ENCODE measurements around the gene PDIA5. TPM values are rescaled to one million over a fixed set of nuclear protein-coding genes. Genes with fewer than 3 reads are reported as not detected.
"Not testable (repeated sequence)": the region's sequence is repeated elsewhere in the genome, so short reads cannot be mapped to it uniquely, and the experiment has no call there.

PDIA5 gene
- polyA plus RNA-seq, 1 donor = 32.4 TPM

GRCh38 chr3:123090728-123091531, 24.1 kb downstream of the PDIA5 start:
- DNase-seq = no peak

DNA sequence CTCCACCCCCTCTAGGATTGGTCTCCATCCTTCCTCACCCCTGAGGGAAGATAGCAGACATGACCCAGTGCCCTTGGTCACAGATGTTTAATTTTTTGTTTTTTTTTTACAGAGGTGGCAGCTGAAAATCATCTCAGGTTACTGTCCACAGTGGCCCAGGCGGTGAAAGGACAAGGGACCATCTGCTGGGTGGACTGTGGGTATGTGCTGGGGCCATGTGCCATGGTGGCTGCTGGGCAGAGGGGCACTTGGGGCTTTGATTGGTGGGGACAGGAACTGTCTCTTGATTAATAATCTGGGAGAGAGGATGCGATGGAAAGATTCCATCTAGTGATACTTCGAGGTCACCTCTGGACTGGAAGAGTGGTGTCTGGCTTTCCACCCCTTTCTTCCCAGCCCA, 25.4 kb downstream of the PDIA5 start:
- no peak for DNase-seq

- no peak for DNase-seq
Observed at GRCh38 chr3:123093696-123094095, 26.9 kb downstream of the PDIA5 start.

- no peak for DNase-seq
Observed at GRCh38 chr3:123094516-123095313, 27.9 kb downstream of the PDIA5 start.

GRCh38 chr3:123096126-123096525, 29.3 kb downstream of the PDIA5 start:
- DNase-seq = no peak

DNA sequence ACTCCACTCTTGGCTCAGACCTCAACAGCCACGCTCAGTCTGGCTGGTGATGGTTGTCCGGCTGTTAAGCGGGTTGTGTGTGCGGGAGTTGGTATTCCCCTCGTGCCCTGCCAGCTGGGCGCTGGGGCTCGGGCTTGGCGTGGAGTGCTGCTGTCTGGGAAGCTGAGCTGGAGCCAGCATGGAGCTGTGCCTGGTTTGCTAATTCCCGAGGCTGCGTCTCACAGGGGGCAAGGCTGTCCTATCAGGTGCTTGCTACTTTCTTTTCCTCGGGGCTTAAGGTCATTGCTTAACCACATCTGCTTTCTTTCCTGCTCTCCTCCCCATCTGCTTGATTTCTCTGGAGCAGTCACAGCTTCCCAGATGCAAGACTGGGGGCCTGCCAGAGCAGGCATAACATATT, 29.9 kb downstream of the PDIA5 start:
- no peak for DNase-seq

DNA sequence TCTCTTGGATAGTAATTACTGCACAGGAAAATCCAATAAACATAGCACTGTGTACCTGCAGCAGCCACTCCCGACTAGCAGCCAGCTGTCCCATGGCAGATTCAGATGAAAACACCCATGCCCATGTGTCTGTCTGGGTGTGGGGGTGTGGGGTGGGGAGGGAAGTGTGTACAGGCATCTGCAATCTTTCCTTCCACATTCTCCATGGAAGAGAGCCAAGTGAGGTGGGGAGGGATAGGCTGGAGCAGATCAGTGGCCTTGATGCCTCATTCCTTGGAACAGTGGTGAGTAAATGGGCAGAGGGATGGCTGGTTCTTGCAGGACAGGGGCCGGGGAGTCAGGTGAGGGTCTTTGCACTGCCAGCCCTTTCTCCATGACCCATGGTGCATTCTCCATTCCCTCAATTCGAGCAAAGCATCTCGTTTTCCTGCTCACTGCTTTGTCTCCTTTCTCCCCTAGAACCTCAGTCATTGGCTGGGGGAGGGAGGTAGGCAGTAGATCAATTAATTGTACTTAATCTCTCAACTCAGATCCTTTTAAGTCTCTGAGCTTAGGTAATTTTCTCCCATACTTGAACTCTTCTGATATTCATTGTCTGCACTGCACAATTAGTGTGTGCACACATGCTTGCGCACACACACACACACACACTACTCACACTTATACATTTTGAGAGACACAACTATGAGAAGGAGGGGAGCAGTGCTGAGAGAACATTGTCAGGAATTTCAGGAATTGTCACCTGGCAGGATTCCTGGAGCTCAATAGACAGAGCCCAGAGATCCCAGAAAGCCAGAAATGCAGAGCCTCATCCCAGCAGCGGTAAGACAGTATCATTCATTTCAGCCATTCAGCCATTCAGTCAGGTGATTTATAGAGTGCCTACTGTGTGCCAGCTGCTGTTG, 31.9 kb downstream of the PDIA5 start:
- no peak for DNase-seq

DNA sequence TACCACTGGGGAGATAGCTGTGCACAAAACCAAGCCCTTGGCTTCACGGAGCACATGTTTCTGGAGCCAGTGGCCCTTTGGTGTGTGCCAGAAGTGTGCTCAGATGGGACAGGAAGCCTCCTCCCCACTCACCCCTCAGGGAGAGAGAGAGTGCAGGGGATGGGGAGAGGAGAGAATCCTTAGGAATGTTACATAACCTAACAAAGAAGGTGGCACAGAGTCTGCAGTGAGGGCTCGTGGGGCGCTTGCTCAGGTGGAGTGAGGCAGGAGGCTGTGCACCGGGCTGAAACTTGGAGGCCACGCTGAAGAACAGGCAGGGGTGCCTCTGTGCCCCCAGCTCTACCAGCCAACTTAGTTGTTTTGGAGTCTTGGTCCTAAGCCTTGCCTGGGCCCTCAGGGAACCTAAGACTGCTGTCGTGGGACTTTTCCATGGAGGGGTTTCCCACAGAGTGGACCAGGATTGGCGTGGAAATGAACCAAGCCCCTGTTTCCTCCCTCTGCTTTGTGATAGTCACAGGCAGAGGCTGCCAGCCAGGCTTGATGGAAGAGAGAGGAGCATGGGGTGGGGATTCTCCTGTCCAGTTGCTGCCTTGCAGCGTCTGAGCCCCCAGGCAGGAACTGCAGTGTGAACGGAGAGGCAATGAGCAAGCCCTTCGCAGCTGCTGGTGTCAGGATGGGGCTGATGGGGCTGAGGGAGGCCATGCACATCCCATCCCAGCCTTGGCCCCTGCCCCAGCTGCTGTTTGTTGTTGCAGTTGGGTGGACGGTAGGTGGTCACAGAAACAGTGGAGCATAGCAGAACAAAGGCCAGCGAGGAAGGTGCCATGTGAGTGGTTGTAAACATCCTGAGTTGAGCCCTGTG, 32.7 kb downstream of the PDIA5 start:
- no peak for DNase-seq

DNA sequence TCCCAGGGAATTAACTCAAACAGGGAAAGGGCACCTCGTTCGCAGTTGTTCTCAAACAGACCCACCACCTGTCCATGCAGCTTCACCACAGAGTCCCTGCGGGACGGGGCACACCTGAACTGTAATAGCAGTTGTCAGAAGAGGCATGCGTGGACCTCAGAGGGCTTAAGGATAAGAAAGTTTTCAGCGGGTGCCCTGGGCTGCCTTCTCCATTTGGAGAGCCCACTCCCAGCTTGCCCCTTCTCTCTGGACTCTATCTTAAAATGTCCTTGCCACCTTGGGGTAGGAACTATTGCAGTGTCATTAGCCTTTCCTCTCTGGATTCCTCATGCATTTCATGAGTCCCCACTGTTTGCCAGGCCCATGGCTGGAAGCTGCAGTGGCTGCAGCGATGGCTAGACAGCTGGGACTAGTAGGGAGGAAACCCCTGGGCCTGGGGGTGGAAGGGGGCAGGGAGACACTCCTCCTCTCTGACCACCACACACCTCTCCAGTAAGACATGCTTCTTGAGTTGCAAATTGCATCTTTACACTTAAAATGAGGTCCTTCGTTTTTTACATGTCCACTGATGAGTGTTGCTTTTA, 33.5 kb downstream of the PDIA5 start:
- no peak for DNase-seq

- no peak for DNase-seq
Observed at GRCh38 chr3:123102249-123102648, 35.4 kb downstream of the PDIA5 start.

- DNase-seq = no peak
Observed at GRCh38 chr3:123102826-123103225, 36.0 kb downstream of the PDIA5 start.

GRCh38 chr3:123104550-123104949, 37.7 kb downstream of the PDIA5 start:
- no peak for DNase-seq

GRCh38 chr3:123105201-123106189, 38.7 kb downstream of the PDIA5 start:
- peak; percentile 71 for DNase-seq

DNA sequence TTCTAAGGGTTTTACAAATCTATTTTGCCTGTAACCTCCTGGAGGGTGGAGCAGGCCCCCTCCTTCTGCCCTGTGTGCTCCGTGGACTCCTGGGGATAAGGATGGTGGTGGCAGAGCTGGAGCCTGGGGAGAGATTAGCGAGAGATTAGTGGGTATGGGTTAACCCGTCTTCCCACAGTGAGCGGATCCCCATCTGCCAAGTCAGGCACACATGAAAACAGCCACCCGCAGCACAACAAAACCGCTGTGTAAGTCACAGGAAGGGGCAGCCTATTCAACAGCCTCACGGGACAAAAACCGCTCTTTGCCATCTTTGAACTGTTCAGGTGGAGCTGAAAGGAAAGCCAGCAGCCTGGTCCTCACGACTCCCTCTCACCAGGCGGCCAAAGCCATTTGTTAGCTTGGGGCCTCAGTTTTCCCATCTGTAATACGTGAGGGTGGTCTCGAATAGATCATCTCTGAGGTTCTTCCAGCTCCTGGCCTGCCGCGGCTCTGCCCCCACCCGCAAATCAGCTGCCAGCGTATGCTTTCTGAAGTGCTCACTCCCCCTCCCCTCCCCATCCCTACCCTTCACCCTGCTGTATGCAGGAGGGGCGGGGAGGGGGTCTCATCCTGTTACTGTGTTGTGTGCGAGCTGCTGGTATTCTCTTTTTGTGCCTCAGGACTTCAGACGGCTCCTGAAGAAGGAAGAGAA, 43.6 kb downstream of the PDIA5 start:
- no peak for DNase-seq

DNA sequence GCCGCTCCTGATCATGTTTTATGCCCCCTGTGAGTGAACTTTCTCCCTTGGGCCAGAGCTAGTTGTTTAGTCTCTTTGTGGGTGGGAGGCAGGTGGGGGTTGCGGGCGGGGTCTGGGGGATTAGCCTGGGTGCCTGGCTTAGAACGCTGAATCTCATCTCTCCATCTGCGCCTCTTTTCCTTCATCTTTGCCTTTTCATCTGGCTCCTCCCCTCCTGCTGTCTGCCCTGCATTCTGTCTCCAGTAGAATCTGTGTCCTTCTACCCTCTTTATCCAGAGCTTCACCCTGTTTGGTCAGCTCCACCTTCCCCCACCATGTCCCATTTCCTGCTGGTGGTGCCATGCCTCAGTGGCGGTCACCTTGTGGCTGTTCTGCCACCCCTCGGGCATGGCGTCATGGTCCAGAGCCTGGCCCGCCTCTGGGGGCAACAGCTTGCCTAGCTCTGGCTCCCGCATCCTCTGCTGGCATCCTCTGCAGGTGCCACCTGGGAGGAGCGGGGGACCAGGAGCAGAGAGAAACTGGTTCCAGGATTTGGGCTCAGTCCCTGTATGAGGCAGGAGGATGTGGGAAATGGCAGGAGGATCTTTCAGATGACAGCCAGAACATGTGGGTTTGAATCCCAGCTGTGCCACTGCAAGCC, 44.3 kb downstream of the PDIA5 start:
- no peak for DNase-seq

DNA sequence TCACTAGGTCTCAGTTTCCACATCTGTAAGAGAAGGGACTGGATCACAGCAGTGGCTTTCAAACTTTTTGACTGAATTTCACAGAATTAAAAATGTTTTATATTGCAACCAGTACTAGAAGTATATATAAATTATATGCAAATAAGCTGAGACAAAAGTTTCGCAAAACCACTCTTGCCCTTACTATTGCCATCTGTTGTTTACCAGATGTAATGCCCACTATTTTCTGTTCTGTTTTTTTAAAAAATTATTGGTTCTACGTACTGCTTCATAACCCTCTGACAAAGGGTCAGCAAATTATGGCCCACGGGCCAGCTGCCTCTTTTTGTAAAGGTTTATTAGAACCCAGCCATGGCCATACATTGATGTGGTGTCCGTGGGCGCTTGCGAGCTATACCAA, 44.8 kb downstream of the PDIA5 start:
- no peak for DNase-seq

DNA sequence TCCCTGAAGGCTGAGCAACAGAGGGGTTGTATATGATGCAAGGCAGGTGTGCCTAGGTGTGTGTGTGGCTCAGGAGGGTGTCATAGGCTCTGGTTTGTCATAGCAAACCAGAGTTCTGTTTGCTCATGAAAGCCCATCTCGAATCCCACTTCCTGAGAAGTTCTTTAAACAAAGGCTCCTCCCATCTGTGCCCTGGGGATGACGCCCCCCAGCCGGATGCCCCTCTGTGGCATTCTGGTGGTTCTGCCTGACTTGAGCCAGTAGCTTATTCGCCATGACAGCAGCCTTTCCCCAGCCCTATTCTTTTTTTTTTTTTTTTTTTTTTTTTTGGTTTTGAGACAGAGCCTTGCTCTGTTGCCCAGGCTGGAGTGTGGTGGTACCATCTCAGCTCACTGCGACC, 45.4 kb downstream of the PDIA5 start:
- no peak for DNase-seq

- not testable (repeated sequence) for DNase-seq
Observed at GRCh38 chr3:123112656-123113055, 45.8 kb downstream of the PDIA5 start.

Data from left kidney (tissue), 2 donors.